Measurements from ENCODE around the gene USP46. TPM values are rescaled to one million over a fixed set of nuclear protein-coding genes. Genes with fewer than 3 reads are reported as not detected.
A peak's percentile ranks its signal among the peaks of the same experiment; 100 is the strongest.

The USP46 gene, protein sequence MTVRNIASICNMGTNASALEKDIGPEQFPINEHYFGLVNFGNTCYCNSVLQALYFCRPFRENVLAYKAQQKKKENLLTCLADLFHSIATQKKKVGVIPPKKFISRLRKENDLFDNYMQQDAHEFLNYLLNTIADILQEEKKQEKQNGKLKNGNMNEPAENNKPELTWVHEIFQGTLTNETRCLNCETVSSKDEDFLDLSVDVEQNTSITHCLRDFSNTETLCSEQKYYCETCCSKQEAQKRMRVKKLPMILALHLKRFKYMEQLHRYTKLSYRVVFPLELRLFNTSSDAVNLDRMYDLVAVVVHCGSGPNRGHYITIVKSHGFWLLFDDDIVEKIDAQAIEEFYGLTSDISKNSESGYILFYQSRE
- 11.6 and 13.7 TPM in 2 replicates for total RNA-seq (2012; rRNA removed)

GRCh38 chr4:52659001-52659721 lies at the start of gene USP46:
TSS of gene USP46 (minus strand) at chr4:52659301. CDS start at chr4:52659150, 151 bp downstream.
- peaks cover 16% of the 10 kb centered on the region for H3K4me1 ChIP-seq (ENCODE audit: control insufficient read depth, insufficient read depth, low read length)
- H3K36me3 ChIP-seq (ENCODE audit: insufficient read depth, low read length) = no peaks in the 10 kb centered on the region
- no peaks in the 10 kb centered on the region for H3K9me3 ChIP-seq (replicated peaks; ENCODE audit: low read length)
- H3K27me3 ChIP-seq (ENCODE audit: control insufficient read depth, insufficient read depth, low read length) = no peaks in the 10 kb centered on the region
- peak within 1 kb of the TSS; percentile 93 for H3K4me2 ChIP-seq (ENCODE audit: low read length)
- peak within 1 kb of the TSS; percentile 96 for H3K4me3 ChIP-seq (ENCODE audit: low read length)
- peak within 1 kb of the TSS; percentile 94 for H3K9ac ChIP-seq (ENCODE audit: low read depth, low read length)

- H3K4me3 ChIP-seq (ENCODE audit: low read length) = no peak overlapping the region
- H3K4me2 ChIP-seq (ENCODE audit: low read length) = no peak overlapping the region
- H3K9me3 ChIP-seq (replicated peaks; ENCODE audit: low read length) = no peaks in the 10 kb centered on the region
- no peak overlapping the region for H3K9ac ChIP-seq (ENCODE audit: low read depth, low read length)
- no peaks in the 10 kb centered on the region for H3K4me1 ChIP-seq (ENCODE audit: control insufficient read depth, insufficient read depth, low read length)
- H3K27me3 ChIP-seq (ENCODE audit: control insufficient read depth, insufficient read depth, low read length) = peaks cover 2% of the 10 kb centered on the region
- no peaks in the 10 kb centered on the region for H3K36me3 ChIP-seq (ENCODE audit: insufficient read depth, low read length)
Measured at GRCh38 chr4:52704661-52705060, 45.6 kb upstream of the USP46 start.

DNA sequence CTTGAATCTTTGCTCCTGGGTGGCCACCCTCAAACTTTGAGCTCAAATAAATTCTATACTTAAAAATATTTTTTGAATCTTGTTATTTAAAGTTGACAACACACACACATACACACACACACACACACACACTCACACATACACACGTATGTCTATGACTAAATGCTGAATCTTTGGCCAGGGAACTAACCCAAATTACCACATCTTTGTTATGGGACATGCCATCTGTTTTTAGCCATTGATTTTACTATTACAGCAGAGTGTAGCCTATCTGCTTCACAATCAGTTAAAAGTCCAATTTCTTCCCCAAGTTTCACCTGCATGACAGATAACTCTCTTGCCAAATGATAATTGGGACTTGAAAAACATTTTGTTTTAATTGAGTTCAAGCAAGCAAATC lies 45.0 kb upstream of the USP46 start:
- H3K36me3 ChIP-seq (ENCODE audit: insufficient read depth, low read length) = no peaks in the 10 kb centered on the region
- peaks cover 2% of the 10 kb centered on the region for H3K27me3 ChIP-seq (ENCODE audit: control insufficient read depth, insufficient read depth, low read length)
- no peak overlapping the region for H3K9ac ChIP-seq (ENCODE audit: low read depth, low read length)
- no peaks in the 10 kb centered on the region for H3K9me3 ChIP-seq (replicated peaks; ENCODE audit: low read length)
- H3K4me2 ChIP-seq (ENCODE audit: low read length) = no peak overlapping the region
- no peak overlapping the region for H3K4me3 ChIP-seq (ENCODE audit: low read length)
- no peaks in the 10 kb centered on the region for H3K4me1 ChIP-seq (ENCODE audit: control insufficient read depth, insufficient read depth, low read length)

DNA sequence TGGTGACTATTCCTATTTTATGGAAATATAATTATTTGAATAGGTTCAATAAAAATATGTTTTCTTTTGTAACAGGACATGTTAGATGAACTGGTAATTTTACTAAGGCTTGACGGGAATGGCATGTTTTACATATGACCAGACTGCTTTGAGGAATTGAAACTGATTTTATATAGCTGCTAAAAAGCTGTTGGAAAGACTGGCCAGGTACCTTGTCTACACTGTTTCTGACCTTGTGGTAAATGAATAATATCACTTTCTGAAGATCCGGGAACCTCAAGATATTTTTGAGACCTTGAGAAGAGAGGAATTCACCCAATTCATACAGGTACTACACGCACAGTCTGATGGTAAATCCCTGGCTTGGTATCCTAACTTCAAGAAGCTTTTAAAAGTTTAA lies 42.1 kb upstream of the USP46 start:
- Histone ChIP-seq H3K9ac (ENCODE audit: low read depth, low read length) (no peak overlapping the region), H3K9me3 (replicated peaks; ENCODE audit: low read length) (no peaks in the 10 kb centered on the region), H3K4me2 (ENCODE audit: low read length) (no peak overlapping the region), H3K4me1 (ENCODE audit: control insufficient read depth, insufficient read depth, low read length) (no peaks in the 10 kb centered on the region), H3K27me3 (ENCODE audit: control insufficient read depth, insufficient read depth, low read length) (no peaks in the 10 kb centered on the region), H3K36me3 (ENCODE audit: insufficient read depth, low read length) (no peaks in the 10 kb centered on the region), H3K4me3 (ENCODE audit: low read length) (no peak overlapping the region)

GRCh38 chr4:52694936-52695335 lies 35.8 kb upstream of the USP46 start:
- Histone ChIP-seq H3K4me3 (ENCODE audit: low read length) (no peak overlapping the region), H3K36me3 (ENCODE audit: insufficient read depth, low read length) (no peaks in the 10 kb centered on the region), H3K4me2 (ENCODE audit: low read length) (no peak overlapping the region), H3K9me3 (replicated peaks; ENCODE audit: low read length) (no peaks in the 10 kb centered on the region), H3K4me1 (ENCODE audit: control insufficient read depth, insufficient read depth, low read length) (no peaks in the 10 kb centered on the region), H3K9ac (ENCODE audit: low read depth, low read length) (no peak overlapping the region), H3K27me3 (ENCODE audit: control insufficient read depth, insufficient read depth, low read length) (peaks cover 3% of the 10 kb centered on the region)

DNA sequence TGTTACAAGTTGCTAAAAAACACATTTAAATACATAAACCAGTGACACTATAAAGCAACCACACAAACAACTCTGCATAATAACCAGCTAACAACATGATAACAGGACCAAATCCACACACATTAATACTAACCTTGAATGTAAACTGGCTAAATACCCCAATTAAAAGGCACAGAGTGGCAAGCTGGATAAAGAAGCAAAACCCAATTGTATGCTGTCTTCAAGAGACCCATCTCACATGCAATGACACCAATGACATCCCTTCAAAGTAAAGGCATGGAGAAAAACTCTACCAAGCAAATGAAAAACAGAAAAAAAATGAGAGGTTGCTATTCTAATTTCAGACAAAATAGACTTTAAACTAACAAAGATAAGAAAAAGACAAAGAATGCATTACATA lies 34.4 kb upstream of the USP46 start:
- peaks cover 3% of the 10 kb centered on the region for H3K27me3 ChIP-seq (ENCODE audit: control insufficient read depth, insufficient read depth, low read length)
- H3K4me2 ChIP-seq (ENCODE audit: low read length) = no peak overlapping the region
- no peak overlapping the region for H3K9ac ChIP-seq (ENCODE audit: low read depth, low read length)
- no peaks in the 10 kb centered on the region for H3K36me3 ChIP-seq (ENCODE audit: insufficient read depth, low read length)
- H3K9me3 ChIP-seq (replicated peaks; ENCODE audit: low read length) = no peaks in the 10 kb centered on the region
- H3K4me3 ChIP-seq (ENCODE audit: low read length) = no peak overlapping the region
- no peaks in the 10 kb centered on the region for H3K4me1 ChIP-seq (ENCODE audit: control insufficient read depth, insufficient read depth, low read length)

DNA sequence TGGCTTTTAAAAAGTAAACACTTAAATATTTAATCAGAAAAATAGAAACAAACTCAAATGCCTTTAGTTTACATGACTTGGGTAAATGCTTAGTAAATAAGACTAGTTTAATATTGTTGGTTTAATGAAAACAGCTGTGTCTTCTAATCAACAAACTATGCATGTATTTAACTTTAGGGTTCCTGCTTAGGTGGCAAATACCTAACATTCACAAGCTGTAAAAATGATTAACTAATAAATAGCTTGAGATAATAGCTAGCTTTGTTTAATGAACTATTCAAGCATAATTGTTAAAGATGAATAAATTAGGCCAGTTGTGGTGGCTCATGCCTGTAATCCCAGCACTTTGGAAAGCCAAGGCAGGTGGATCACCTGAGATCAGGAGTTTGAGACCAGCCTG lies 30.0 kb upstream of the USP46 start:
- H3K9ac ChIP-seq (ENCODE audit: low read depth, low read length) = no peak overlapping the region
- no peaks in the 10 kb centered on the region for H3K4me1 ChIP-seq (ENCODE audit: control insufficient read depth, insufficient read depth, low read length)
- H3K27me3 ChIP-seq (ENCODE audit: control insufficient read depth, insufficient read depth, low read length) = peaks cover 12% of the 10 kb centered on the region
- no peaks in the 10 kb centered on the region for H3K9me3 ChIP-seq (replicated peaks; ENCODE audit: low read length)
- H3K4me2 ChIP-seq (ENCODE audit: low read length) = no peak overlapping the region
- no peak overlapping the region for H3K4me3 ChIP-seq (ENCODE audit: low read length)
- no peaks in the 10 kb centered on the region for H3K36me3 ChIP-seq (ENCODE audit: insufficient read depth, low read length)

GRCh38 chr4:52687696-52688095 lies 28.6 kb upstream of the USP46 start:
- no peak overlapping the region for H3K9ac ChIP-seq (ENCODE audit: low read depth, low read length)
- no peaks in the 10 kb centered on the region for H3K4me1 ChIP-seq (ENCODE audit: control insufficient read depth, insufficient read depth, low read length)
- H3K36me3 ChIP-seq (ENCODE audit: insufficient read depth, low read length) = no peaks in the 10 kb centered on the region
- no peak overlapping the region for H3K4me3 ChIP-seq (ENCODE audit: low read length)
- no peak overlapping the region for H3K4me2 ChIP-seq (ENCODE audit: low read length)
- no peaks in the 10 kb centered on the region for H3K9me3 ChIP-seq (replicated peaks; ENCODE audit: low read length)
- H3K27me3 ChIP-seq (ENCODE audit: control insufficient read depth, insufficient read depth, low read length) = peaks cover 12% of the 10 kb centered on the region

- Histone ChIP-seq H3K9me3 (replicated peaks; ENCODE audit: low read length) (no peaks in the 10 kb centered on the region), H3K4me3 (ENCODE audit: low read length) (no peak overlapping the region), H3K4me2 (ENCODE audit: low read length) (no peak overlapping the region), H3K4me1 (ENCODE audit: control insufficient read depth, insufficient read depth, low read length) (no peaks in the 10 kb centered on the region), H3K36me3 (ENCODE audit: insufficient read depth, low read length) (no peaks in the 10 kb centered on the region), H3K9ac (ENCODE audit: low read depth, low read length) (no peak overlapping the region), H3K27me3 (ENCODE audit: control insufficient read depth, insufficient read depth, low read length) (peaks cover 12% of the 10 kb centered on the region)
Measured at GRCh38 chr4:52685316-52685715, 26.2 kb upstream of the USP46 start.

DNA sequence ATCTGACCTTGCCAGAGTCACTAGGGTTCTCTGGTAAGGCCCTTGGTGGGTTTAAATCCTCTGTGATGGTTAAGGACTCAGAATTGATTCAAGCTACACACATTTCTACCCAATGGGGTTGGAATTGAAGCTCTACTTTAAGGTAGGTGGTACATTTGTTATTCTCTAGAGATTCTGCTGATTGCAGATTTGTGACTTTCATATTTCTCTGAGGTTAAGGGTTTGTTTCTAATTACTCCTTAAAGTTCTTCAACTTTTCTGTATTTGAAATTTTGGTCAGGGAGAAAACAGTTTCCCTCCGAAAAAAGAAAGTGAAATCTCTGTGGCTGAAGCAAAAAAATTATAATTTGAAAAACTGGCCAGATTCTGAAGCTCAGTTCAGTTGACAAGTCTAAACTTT lies 25.8 kb upstream of the USP46 start:
- no peak overlapping the region for H3K4me2 ChIP-seq (ENCODE audit: low read length)
- no peak overlapping the region for H3K9ac ChIP-seq (ENCODE audit: low read depth, low read length)
- H3K27me3 ChIP-seq (ENCODE audit: control insufficient read depth, insufficient read depth, low read length) = peaks cover 12% of the 10 kb centered on the region
- no peaks in the 10 kb centered on the region for H3K9me3 ChIP-seq (replicated peaks; ENCODE audit: low read length)
- H3K4me3 ChIP-seq (ENCODE audit: low read length) = no peak overlapping the region
- no peaks in the 10 kb centered on the region for H3K4me1 ChIP-seq (ENCODE audit: control insufficient read depth, insufficient read depth, low read length)
- no peaks in the 10 kb centered on the region for H3K36me3 ChIP-seq (ENCODE audit: insufficient read depth, low read length)

GRCh38 chr4:52680381-52680780 lies 21.3 kb upstream of the USP46 start:
- no peak overlapping the region for H3K9ac ChIP-seq (ENCODE audit: low read depth, low read length)
- no peaks in the 10 kb centered on the region for H3K4me1 ChIP-seq (ENCODE audit: control insufficient read depth, insufficient read depth, low read length)
- no peak overlapping the region for H3K4me3 ChIP-seq (ENCODE audit: low read length)
- H3K27me3 ChIP-seq (ENCODE audit: control insufficient read depth, insufficient read depth, low read length) = peaks cover 6% of the 10 kb centered on the region
- H3K4me2 ChIP-seq (ENCODE audit: low read length) = no peak overlapping the region
- no peaks in the 10 kb centered on the region for H3K36me3 ChIP-seq (ENCODE audit: insufficient read depth, low read length)
- no peaks in the 10 kb centered on the region for H3K9me3 ChIP-seq (replicated peaks; ENCODE audit: low read length)

- Histone ChIP-seq H3K4me3 (ENCODE audit: low read length) (no peak overlapping the region), H3K27me3 (ENCODE audit: control insufficient read depth, insufficient read depth, low read length) (no peaks in the 10 kb centered on the region), H3K4me2 (ENCODE audit: low read length) (no peak overlapping the region), H3K9me3 (replicated peaks; ENCODE audit: low read length) (no peaks in the 10 kb centered on the region), H3K36me3 (ENCODE audit: insufficient read depth, low read length) (no peaks in the 10 kb centered on the region), H3K9ac (ENCODE audit: low read depth, low read length) (no peak overlapping the region), H3K4me1 (ENCODE audit: control insufficient read depth, insufficient read depth, low read length) (no peaks in the 10 kb centered on the region)
Measured at GRCh38 chr4:52676536-52676935, 17.4 kb upstream of the USP46 start.

Data from skeletal muscle satellite cell (primary cell).